ENCODE measurements around the gene DIS3L2. TPM values are rescaled to one million over a fixed set of nuclear protein-coding genes. Genes with fewer than 3 reads are reported as not detected.
A peak's percentile ranks its signal among the peaks of the same experiment; 100 is the strongest.
"Not testable (repeated sequence)": the region's sequence is repeated elsewhere in the genome, so short reads cannot be mapped to it uniquely, and the experiment has no call there.

DIS3L2 gene
- total and polyA plus RNA-seq, 8 donors = 25.2 to 43.4 (median 36.3) TPM

- no peaks in the 10 kb centered on the region for H3K9me3 ChIP-seq
- H3K4me3 ChIP-seq = no peak overlapping the region
- DNase-seq (peak in 1 of 4 donors; percentile 18), ATAC-seq (no peak)
- H3K36me3 ChIP-seq = no peaks in the 10 kb centered on the region
- no peak for TF ChIP-seq CTCF (IDR thresholded peaks at IDR 0.05)
- H3K4me1 ChIP-seq = no peaks in the 10 kb centered on the region
- no peak overlapping the region for H3K27ac ChIP-seq
- H3K27me3 ChIP-seq = no peaks in the 10 kb centered on the region
- intact Hi-C loops (cut with DNase I) = no loop called here
Measured at GRCh38 chr2:231940795-231941194, 20.7 kb upstream of the DIS3L2 start.

GRCh38 chr2:231941673-231942072, 19.8 kb upstream of the DIS3L2 start:
- TF ChIP-seq CTCF (IDR thresholded peaks at IDR 0.05) = no peak
- Histone ChIP-seq H3K4me3 (no peak overlapping the region), H3K27me3 (no peaks in the 10 kb centered on the region), H3K27ac (no peak overlapping the region), H3K36me3 (no peaks in the 10 kb centered on the region), H3K4me1 (no peaks in the 10 kb centered on the region), H3K9me3 (no peaks in the 10 kb centered on the region)
- no peak for DNase-seq
- intact Hi-C loops (cut with DNase I) = no loop called here
- no peak for ATAC-seq

DNA sequence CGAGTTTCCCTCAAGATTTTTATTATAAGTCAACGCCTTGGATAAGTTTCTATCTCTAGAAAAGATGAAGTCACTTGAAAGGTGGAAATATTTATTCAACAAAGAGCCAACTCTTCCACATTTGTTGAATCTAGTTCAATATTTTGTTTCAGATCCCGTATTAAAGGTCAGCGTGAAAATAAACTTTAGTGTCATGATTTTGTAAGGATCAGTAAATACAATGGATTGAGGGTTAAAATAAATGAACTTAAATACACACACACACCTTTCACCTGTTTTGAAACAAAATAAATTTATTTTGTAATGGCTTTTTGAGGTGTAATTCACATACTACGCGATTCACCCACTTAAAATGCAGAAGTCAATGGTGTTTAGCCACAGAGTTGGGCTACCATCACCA, 19.3 kb upstream of the DIS3L2 start:
- intact Hi-C loops (cut with DNase I) = no loop called here
- Histone ChIP-seq H3K27me3 (no peaks in the 10 kb centered on the region), H3K9me3 (no peaks in the 10 kb centered on the region), H3K4me3 (no peak overlapping the region), H3K36me3 (no peaks in the 10 kb centered on the region), H3K4me1 (no peaks in the 10 kb centered on the region), H3K27ac (no peak overlapping the region)
- ATAC-seq (no peak), DNase-seq (no peak)
- no peak for TF ChIP-seq CTCF (IDR thresholded peaks at IDR 0.05)

- Histone ChIP-seq H3K36me3 (no peaks in the 10 kb centered on the region), H3K27ac (no peak overlapping the region), H3K4me3 (no peak overlapping the region), H3K4me1 (no peaks in the 10 kb centered on the region), H3K9me3 (no peaks in the 10 kb centered on the region), H3K27me3 (no peaks in the 10 kb centered on the region)
- no peak for TF ChIP-seq CTCF (IDR thresholded peaks at IDR 0.05)
- intact Hi-C loops (cut with DNase I) = no loop called here
- ATAC-seq (no peak), DNase-seq (no peak)
Measured at GRCh38 chr2:231946241-231946814, 15.2 kb upstream of the DIS3L2 start.

GRCh38 chr2:231947112-231947511, 14.4 kb upstream of the DIS3L2 start:
- H3K36me3 ChIP-seq; DNase-seq; H3K4me3 ChIP-seq; intact Hi-C loops (cut with DNase I); H3K4me1 ChIP-seq; ATAC-seq; H3K27ac ChIP-seq; H3K9me3 ChIP-seq; H3K27me3 ChIP-seq: not testable (repeated sequence)

DNA sequence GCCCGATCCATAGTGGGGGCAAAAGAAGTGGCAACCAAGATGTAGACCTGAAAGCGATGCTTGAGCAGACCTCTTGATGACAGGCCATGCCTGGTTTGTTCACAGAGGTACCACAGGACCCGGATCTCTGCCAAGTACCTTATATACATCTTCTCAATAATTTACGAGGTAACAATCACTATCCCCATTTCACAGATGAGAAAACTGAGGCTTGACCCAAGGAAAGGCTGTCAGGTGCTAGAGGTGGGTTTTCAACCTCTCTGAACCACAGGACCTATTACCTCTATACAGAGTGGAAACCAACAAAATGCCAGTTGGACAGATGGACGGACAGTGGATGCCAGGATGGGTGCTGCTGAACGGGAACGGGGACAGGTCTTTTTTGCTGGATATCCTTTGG, 13.8 kb upstream of the DIS3L2 start:
- ATAC-seq = no peak
- H3K27ac ChIP-seq = no peak overlapping the region

More for the DNA sequence above, 13.8 kb upstream of the DIS3L2 start:
- H3K9me3 ChIP-seq = no peaks in the 10 kb centered on the region
- DNase-seq = no peak
- H3K36me3 ChIP-seq = no peaks in the 10 kb centered on the region
- intact Hi-C loops (cut with DNase I) = no loop called here
- TF ChIP-seq CTCF (IDR thresholded peaks at IDR 0.05) = no peak
- no peak overlapping the region for H3K4me3 ChIP-seq
- no peaks in the 10 kb centered on the region for H3K27me3 ChIP-seq
- no peaks in the 10 kb centered on the region for H3K4me1 ChIP-seq
